Skeletal muscle tissue (tissue), 4 donors: Measurements from ENCODE around the gene ALAD. TPM values are rescaled to one million over a fixed set of nuclear protein-coding genes. Genes with fewer than 3 reads are reported as not detected.

Source experiments
- H3K27ac ChIP-seq: one replicate; pipeline ENCODE4 v1.7.0; 2013; ENCODE audit warnings: mild to moderate bottlenecking, low read depth, low read length, inconsistent platforms
- H3K27me3 ChIP-seq, 3 donors: one replicate each; pipeline ENCODE4 v1.7.0; 2013; ENCODE audit warnings: low read length in 3 of 3; ENCODE audit not compliant: control insufficient read depth in 3 of 3, insufficient read depth in 3 of 3
- H3K36me3 ChIP-seq, 3 donors: one replicate each; pipeline ENCODE4 v1.7.0; 2013; ENCODE audit warnings: low read length in 3 of 3; ENCODE audit not compliant: control insufficient read depth in 3 of 3, insufficient read depth in 3 of 3
- H3K4me1 ChIP-seq, 3 donors: one replicate each; pipeline ENCODE4 v1.7.0; 2013; ENCODE audit warnings: low read length in 3 of 3, mild to moderate bottlenecking in 3 of 3; ENCODE audit not compliant: control insufficient read depth in 3 of 3, insufficient read depth in 3 of 3
- H3K4me3 ChIP-seq, 3 donors: one replicate each; pipeline ENCODE4 v1.7.0; 2013; ENCODE audit warnings: low read length in 3 of 3
- H3K9ac ChIP-seq, 3 donors: one replicate each; pipeline ENCODE4 v1.7.0; 2013; ENCODE audit warnings: low read length in 3 of 3, mild to moderate bottlenecking in 3 of 3, moderate library complexity in 2 of 3, low read depth in 1 of 3
- H3K9me3 ChIP-seq, 3 donors: one replicate each; pipeline ENCODE4 v1.7.0; 2013; ENCODE audit warnings: low read length in 3 of 3; ENCODE audit not compliant: control insufficient read depth in 3 of 3
- total RNA-seq: library from RNA; depleted of rRNA; stranded (reverse); fragments of >200 nt; gene quantifications from one replicate; pipeline ENCODE4 v1.2.3, GENCODE V29; 2014
- donor health status: Osteomylitis.

ALAD gene
- total RNA-seq, 1 donor from 2014 or later = 8.4 TPM

DNA sequence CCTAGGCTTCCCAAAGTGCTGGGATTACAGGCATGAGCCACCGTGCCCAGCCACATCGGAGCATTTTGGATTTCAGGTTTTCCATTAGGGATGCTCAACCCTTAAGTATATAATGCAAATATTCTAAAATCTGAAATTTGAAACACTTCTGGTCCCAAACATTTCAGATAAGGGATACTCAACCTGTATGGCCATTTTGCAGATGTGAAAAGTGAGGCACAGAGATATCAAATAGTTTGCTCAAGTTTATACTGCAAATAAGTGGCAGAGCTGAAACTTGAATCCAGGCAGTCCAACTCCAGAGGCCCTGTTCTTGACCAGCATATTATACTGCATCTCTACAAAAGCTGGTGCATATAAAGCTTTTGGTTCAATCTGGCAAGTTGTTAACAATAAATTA, 63.4 kb downstream of the ALAD start:
- H3K36me3 ChIP-seq = no peaks in the 10 kb centered on the region
- no peak overlapping the region for H3K4me3 ChIP-seq
- no peaks in the 10 kb centered on the region for H3K27me3 ChIP-seq
- peaks cover 5 to 10% (median 5%) of the 10 kb centered on the region in 3 donors for H3K4me1 ChIP-seq
- H3K27ac ChIP-seq = no peak overlapping the region
- no peaks in the 10 kb centered on the region for H3K9me3 ChIP-seq
- no peak overlapping the region for H3K9ac ChIP-seq

Other genes with a start within 250 kb of the ALAD start
- gene FKBP15, start 180.0 kb downstream of the ALAD start, total RNA-seq = 11.5 TPM
- gene SLC31A1, start 179.7 kb downstream of the ALAD start, total RNA-seq = 9.9 TPM
- 28.2 TPM for gene CDC26, start 125.7 kb downstream of the ALAD start, total RNA-seq
- gene PRPF4, start 125.6 kb downstream of the ALAD start, total RNA-seq = 19.3 TPM
- not detected for gene RNF183, start 97.9 kb downstream of the ALAD start, total RNA-seq
- 2.1 TPM for gene WDR31, start 61.0 kb downstream of the ALAD start, total RNA-seq
- 1.0 TPM for gene BSPRY, start 51.7 kb downstream of the ALAD start, total RNA-seq
- gene HDHD3, start 24.3 kb downstream of the ALAD start, total RNA-seq = 3.7 TPM
- 32.4 TPM for gene POLE3, start 9.4 kb upstream of the ALAD start, total RNA-seq
- 0.52 TPM for gene C9orf43, start 9.5 kb upstream of the ALAD start, total RNA-seq
- 48.0 TPM for gene RGS3, start 62.4 kb upstream of the ALAD start, total RNA-seq